SK-N-SH (cell line): ENCODE data around the gene ASCL2. TPM values are rescaled to one million over a fixed set of nuclear protein-coding genes. Genes with fewer than 3 reads are reported as not detected.

Experiments used
- CTCF ChIA-PET: fragments of 300-600, 350-600 bp; formaldehyde crosslinking; extraction: SDS; loops from one replicate; lab custom pipeline; 2021; lab: Yijun Ruan, JAX
- POLR2A ChIA-PET: fragments of 350-600 bp; sonication (Branson Sonifier 250); formaldehyde crosslinking; extraction: SDS; loops from one replicate; lab custom pipeline; 2020; ENCODE audit warnings: antibody characterized with exemption, inconsistent platforms; lab: Yijun Ruan, JAX
- DNase-seq: peaks from one replicate; pipeline ENCODE4 v3.0.0; 2012
- H2AFZ ChIP-seq: fragments of 200-600 bp; sonication (generic); 2 replicates; pipeline ENCODE4 v1.8.1; 2016; ENCODE audit warnings: antibody characterized with exemption, mild to moderate bottlenecking, low read depth
- H3F3A ChIP-seq: fragments of 200-600 bp; sonication (generic); replicated peaks from 2 replicates; pipeline ENCODE3; 2016; ENCODE audit warnings: antibody characterized with exemption, mild to moderate bottlenecking; ENCODE audit not compliant: insufficient read depth
- H3K27ac ChIP-seq, 2 experiments: fragments of 200-500 bp in 1 of 2; fragments of 200-600 bp in 1 of 2; sonication (Bioruptor generic) in 1 of 2; sonication (generic), shearing (Covaris generic) in 1 of 2; 2 replicates each; pipeline versions ENCODE4 v1.5.1 to v1.6.1; 2014 to 2016; ENCODE audit warnings: low read depth in 2 of 2, inconsistent platforms in 1 of 2, low read length in 1 of 2, mild to moderate bottlenecking in 1 of 2, mixed read lengths in 1 of 2
- H3K27me3 ChIP-seq: fragments of 200-600 bp; sonication (generic), shearing (Covaris generic); 2 replicates; pipeline ENCODE4 v1.6.1; 2016; ENCODE audit warnings: mixed run types; ENCODE audit not compliant: insufficient read depth
- H3K36me3 ChIP-seq, 2 experiments: fragments of 200-500 bp in 1 of 2; fragments of 200-600 bp in 1 of 2; sonication (Bioruptor generic) in 1 of 2; sonication (generic) in 1 of 2; replicated peaks in 1 of 2; 2 replicates each; pipeline versions ENCODE3 to v1.5.1; 2014 to 2016; ENCODE audit warnings: low read length in 1 of 2, mild to moderate bottlenecking in 1 of 2; ENCODE audit not compliant: insufficient read depth in 2 of 2, control insufficient read depth in 1 of 2
- H3K4me1 ChIP-seq, 2 experiments: fragments of 200-500 bp in 1 of 2; fragments of 200-600 bp in 1 of 2; sonication (Bioruptor generic) in 1 of 2; sonication (generic), shearing (Covaris generic) in 1 of 2; 2 replicates each; pipeline versions ENCODE4 v1.5.1 to v1.6.1; 2014 to 2016; ENCODE audit warnings: low read depth in 1 of 2, low read length in 1 of 2, mixed run types in 1 of 2; ENCODE audit not compliant: insufficient read depth in 2 of 2, control insufficient read depth in 1 of 2
- H3K4me2 ChIP-seq: fragments of 200-600 bp; sonication (generic), shearing (Covaris generic); 2 replicates; pipeline ENCODE4 v1.6.1; 2017; ENCODE audit warnings: mixed run types
- H3K4me3 ChIP-seq, 2 experiments: fragments of 200-500 bp in 1 of 2; fragments of 200-600 bp in 1 of 2; sonication (Bioruptor generic) in 1 of 2; sonication (generic), shearing (Covaris generic) in 1 of 2; 2 replicates each; pipeline versions ENCODE4 v1.5.1 to v1.8.1; 2014 to 2016; ENCODE audit warnings: low read depth in 2 of 2, inconsistent platforms in 1 of 2, low read length in 1 of 2, mild to moderate bottlenecking in 1 of 2, mixed read lengths in 1 of 2, moderate library complexity in 1 of 2
- H3K79me2 ChIP-seq: fragments of 200-600 bp; sonication (generic); 2 replicates; pipeline ENCODE4 v1.8.1; 2017; ENCODE audit warnings: mild to moderate bottlenecking; ENCODE audit not compliant: insufficient read depth
- H3K9ac ChIP-seq: fragments of 200-600 bp; sonication (generic); 2 replicates; pipeline ENCODE4 v1.6.1; 2017; ENCODE audit warnings: mixed run types
- H3K9me2 ChIP-seq: fragments of 200-600 bp; sonication (generic); 2 replicates; pipeline ENCODE4 v1.6.1; 2017; ENCODE audit warnings: mixed run types
- H3K9me3 ChIP-seq: fragments of 200-600 bp; sonication (generic); 2 replicates; pipeline ENCODE4 v1.6.1; 2017; ENCODE audit warnings: mixed run types, mild to moderate bottlenecking, moderate library complexity
- H4K20me1 ChIP-seq: fragments of 200-600 bp; sonication (generic); 2 replicates; pipeline ENCODE4 v1.6.1; 2017; ENCODE audit warnings: mild to moderate bottlenecking, mixed run types; ENCODE audit not compliant: insufficient read depth
- CHD2 ChIP-seq: fragments of 150-350 bp; IDR thresholded peaks from 2 replicates; pipeline ENCODE4 v1.6.1; 2018; ENCODE audit warnings: low read length; ENCODE audit not compliant: partially characterized antibody
- ELF1 ChIP-seq: IDR thresholded peaks from 2 replicates; pipeline ENCODE4 v1.4.0; 2012
- EP300 ChIP-seq, 2 experiments: IDR thresholded peaks; 2 replicates each; pipeline versions ENCODE4 v1.4.0 to v1.6.1; 2012; ENCODE audit warnings: borderline replicate concordance in 1 of 2, low read depth in 1 of 2, low read length in 1 of 2
- FOSL2 ChIP-seq: IDR thresholded peaks from 2 replicates; pipeline ENCODE4 v1.4.0; 2012; ENCODE audit warnings: low read depth, mild to moderate bottlenecking, moderate library complexity, borderline replicate concordance
- RAD21 ChIP-seq: IDR thresholded peaks from 2 replicates; pipeline ENCODE4 v1.6.1; 2012; ENCODE audit warnings: mild to moderate bottlenecking, low read length
- RCOR1 ChIP-seq: fragments of 150-350 bp; IDR thresholded peaks from 2 replicates; pipeline ENCODE4 v1.6.1; 2017; ENCODE audit warnings: antibody characterized with exemption, low read length
- TAF1 ChIP-seq: IDR thresholded peaks from 2 replicates; pipeline ENCODE4 v1.6.1; 2012; ENCODE audit warnings: low read depth, mild to moderate bottlenecking, low read length, moderate library complexity, borderline replicate concordance
- TEAD4 ChIP-seq: IDR thresholded peaks from 2 replicates; pipeline ENCODE4 v1.4.0; 2012; ENCODE audit warnings: mild to moderate bottlenecking, borderline replicate concordance; ENCODE audit not compliant: insufficient read depth
- YY1 ChIP-seq: IDR thresholded peaks from 2 replicates; pipeline ENCODE4 v1.4.0; 2012; ENCODE audit warnings: low read depth, mild to moderate bottlenecking
- WGBS: methylation state at CpG from one replicate; pipeline ENCODE4 v1.1.6; 2017; ENCODE audit warnings: low lambda C conversion rate; 5-methylcytosine and 5-hydroxymethylcytosine counted together
- polyA plus RNA-seq, 3 experiments: library from polyadenylated mRNA; depleted of rRNA; stranded (reverse); fragments of >200 nt; gene quantifications; 2 replicates each; pipeline ENCODE4 v1.2.3, GENCODE V29; 2012
- TF ChIP-seq, protein P1 (sequence below): fragments of 150-350 bp; IDR thresholded peaks from 2 replicates; pipeline ENCODE4 v1.6.1; 2017; ENCODE audit warnings: antibody characterized with exemption, low read length, low read depth, borderline replicate concordance
- TF ChIP-seq, protein P2 (sequence below): IDR thresholded peaks from 2 replicates; pipeline ENCODE4 v1.4.0; 2012; ENCODE audit warnings: low read depth, borderline replicate concordance
- TF ChIP-seq, protein P3 (sequence below): IDR thresholded peaks from 2 replicates; pipeline ENCODE4 v1.4.0; 2012; ENCODE audit warnings: low read depth, borderline replicate concordance
- TF ChIP-seq, protein P4 (sequence below): IDR thresholded peaks from 2 replicates; pipeline ENCODE4 v1.6.1; 2012; ENCODE audit warnings: mild to moderate bottlenecking, low read depth, low read length, moderate library complexity

ASCL2 gene
- polyA plus RNA-seq, 1 of the 3 experiments (the other 2 are of a cell fraction), result not detected

- no peaks in the 10 kb centered on the region for H3K27me3 ChIP-seq
- no peak overlapping the region for H3K4me2 ChIP-seq
- H3K4me3 ChIP-seq, result no peak overlapping the region
- ChIA-PET CTCF (interaction anchor here (5.0 to 13.9 kb wide), 3 partner anchors 92 to 115 kb away, joined by 70 to 318 read pairs (median 101); partner anchors contain the start of gene TSSC4), POLR2A (no interaction called here)
- no peaks in the 10 kb centered on the region for H3K79me2 ChIP-seq
- no peak for TF ChIP-seq TAF1
- no peak for TF ChIP-seq ELF1
- TF ChIP-seq, protein P1, sequence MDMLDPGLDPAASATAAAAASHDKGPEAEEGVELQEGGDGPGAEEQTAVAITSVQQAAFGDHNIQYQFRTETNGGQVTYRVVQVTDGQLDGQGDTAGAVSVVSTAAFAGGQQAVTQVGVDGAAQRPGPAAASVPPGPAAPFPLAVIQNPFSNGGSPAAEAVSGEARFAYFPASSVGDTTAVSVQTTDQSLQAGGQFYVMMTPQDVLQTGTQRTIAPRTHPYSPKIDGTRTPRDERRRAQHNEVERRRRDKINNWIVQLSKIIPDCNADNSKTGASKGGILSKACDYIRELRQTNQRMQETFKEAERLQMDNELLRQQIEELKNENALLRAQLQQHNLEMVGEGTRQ, result no peak
- TF ChIP-seq RAD21, result no peak
- TF ChIP-seq, protein P2, sequence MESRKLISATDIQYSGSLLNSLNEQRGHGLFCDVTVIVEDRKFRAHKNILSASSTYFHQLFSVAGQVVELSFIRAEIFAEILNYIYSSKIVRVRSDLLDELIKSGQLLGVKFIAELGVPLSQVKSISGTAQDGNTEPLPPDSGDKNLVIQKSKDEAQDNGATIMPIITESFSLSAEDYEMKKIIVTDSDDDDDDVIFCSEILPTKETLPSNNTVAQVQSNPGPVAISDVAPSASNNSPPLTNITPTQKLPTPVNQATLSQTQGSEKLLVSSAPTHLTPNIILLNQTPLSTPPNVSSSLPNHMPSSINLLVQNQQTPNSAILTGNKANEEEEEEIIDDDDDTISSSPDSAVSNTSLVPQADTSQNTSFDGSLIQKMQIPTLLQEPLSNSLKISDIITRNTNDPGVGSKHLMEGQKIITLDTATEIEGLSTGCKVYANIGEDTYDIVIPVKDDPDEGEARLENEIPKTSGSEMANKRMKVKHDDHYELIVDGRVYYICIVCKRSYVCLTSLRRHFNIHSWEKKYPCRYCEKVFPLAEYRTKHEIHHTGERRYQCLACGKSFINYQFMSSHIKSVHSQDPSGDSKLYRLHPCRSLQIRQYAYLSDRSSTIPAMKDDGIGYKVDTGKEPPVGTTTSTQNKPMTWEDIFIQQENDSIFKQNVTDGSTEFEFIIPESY, result no peak
- TF ChIP-seq, protein P3, sequence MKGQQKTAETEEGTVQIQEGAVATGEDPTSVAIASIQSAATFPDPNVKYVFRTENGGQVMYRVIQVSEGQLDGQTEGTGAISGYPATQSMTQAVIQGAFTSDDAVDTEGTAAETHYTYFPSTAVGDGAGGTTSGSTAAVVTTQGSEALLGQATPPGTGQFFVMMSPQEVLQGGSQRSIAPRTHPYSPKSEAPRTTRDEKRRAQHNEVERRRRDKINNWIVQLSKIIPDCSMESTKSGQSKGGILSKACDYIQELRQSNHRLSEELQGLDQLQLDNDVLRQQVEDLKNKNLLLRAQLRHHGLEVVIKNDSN, result no peak
- TF ChIP-seq CHD2, result no peak
- TF ChIP-seq RCOR1, result no peak
- TF ChIP-seq, protein P4, sequence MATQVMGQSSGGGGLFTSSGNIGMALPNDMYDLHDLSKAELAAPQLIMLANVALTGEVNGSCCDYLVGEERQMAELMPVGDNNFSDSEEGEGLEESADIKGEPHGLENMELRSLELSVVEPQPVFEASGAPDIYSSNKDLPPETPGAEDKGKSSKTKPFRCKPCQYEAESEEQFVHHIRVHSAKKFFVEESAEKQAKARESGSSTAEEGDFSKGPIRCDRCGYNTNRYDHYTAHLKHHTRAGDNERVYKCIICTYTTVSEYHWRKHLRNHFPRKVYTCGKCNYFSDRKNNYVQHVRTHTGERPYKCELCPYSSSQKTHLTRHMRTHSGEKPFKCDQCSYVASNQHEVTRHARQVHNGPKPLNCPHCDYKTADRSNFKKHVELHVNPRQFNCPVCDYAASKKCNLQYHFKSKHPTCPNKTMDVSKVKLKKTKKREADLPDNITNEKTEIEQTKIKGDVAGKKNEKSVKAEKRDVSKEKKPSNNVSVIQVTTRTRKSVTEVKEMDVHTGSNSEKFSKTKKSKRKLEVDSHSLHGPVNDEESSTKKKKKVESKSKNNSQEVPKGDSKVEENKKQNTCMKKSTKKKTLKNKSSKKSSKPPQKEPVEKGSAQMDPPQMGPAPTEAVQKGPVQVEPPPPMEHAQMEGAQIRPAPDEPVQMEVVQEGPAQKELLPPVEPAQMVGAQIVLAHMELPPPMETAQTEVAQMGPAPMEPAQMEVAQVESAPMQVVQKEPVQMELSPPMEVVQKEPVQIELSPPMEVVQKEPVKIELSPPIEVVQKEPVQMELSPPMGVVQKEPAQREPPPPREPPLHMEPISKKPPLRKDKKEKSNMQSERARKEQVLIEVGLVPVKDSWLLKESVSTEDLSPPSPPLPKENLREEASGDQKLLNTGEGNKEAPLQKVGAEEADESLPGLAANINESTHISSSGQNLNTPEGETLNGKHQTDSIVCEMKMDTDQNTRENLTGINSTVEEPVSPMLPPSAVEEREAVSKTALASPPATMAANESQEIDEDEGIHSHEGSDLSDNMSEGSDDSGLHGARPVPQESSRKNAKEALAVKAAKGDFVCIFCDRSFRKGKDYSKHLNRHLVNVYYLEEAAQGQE, result no peak
- TF ChIP-seq TEAD4, result no peak
- TF ChIP-seq FOSL2, result no peak
- no peak for TF ChIP-seq YY1
- TF ChIP-seq EP300 (IDR thresholded peaks at IDR 0.05; ENCODE audit: borderline replicate concordance in 1 of 2, low read depth in 1 of 2, low read length in 1 of 2), result no peak
- no peak overlapping the region for H3K9ac ChIP-seq
- no peaks in the 10 kb centered on the region for H3K9me2 ChIP-seq
- peaks cover 24 to 40% of the 10 kb centered on the region in 2 experiments; a peak in 3 of 4 replicates for H3K4me1 ChIP-seq
- no peaks in the 10 kb centered on the region for H4K20me1 ChIP-seq
- WGBS, result 89% methylated on average over 18 of the region's 23 CpGs
- no peak overlapping the region for H3K27ac ChIP-seq
- H2AFZ ChIP-seq, result no peak overlapping the region
- no peak for DNase-seq
- H3F3A ChIP-seq, result peaks cover 4% of the 10 kb centered on the region
- no peaks in the 10 kb centered on the region for H3K36me3 ChIP-seq
- no peaks in the 10 kb centered on the region for H3K9me3 ChIP-seq
These were observed 37.3 kb upstream of the ASCL2 start for GRCh38 chr11:2307501-2308331.
